ENCODE data around the gene ABHD16B. TPM values are rescaled to one million over a fixed set of nuclear protein-coding genes. Genes with fewer than 3 reads are reported as not detected.

ABHD16B gene
- total RNA-seq, 4 donors from 2014 or later = not detected

- peak overlapping the region in 1 of 4 donors; percentile 10 for H3K4me3 ChIP-seq
- TF ChIP-seq CTCF (IDR thresholded peaks at IDR 0.05) (no peak), POLR2A (IDR thresholded peaks at IDR 0.05) (no peak)
- no peaks in the 10 kb centered on the region for H3K9me3 ChIP-seq
- H3K27ac ChIP-seq = peak overlapping the region in 3 of 4 donors; percentile 71 to 96 (median 85)
- no peaks in the 10 kb centered on the region for H3K27me3 ChIP-seq
- H3K36me3 ChIP-seq = peaks cover 0 to 58% (median 0%) of the 10 kb centered on the region in 3 donors
- H3K4me1 ChIP-seq = peaks cover 0 to 48% (median 5%) of the 10 kb centered on the region in 4 donors
- DNase-seq = no peak
Observed at GRCh38 chr20:63890201-63890576, 28.9 kb downstream of the ABHD16B start.

GRCh38 chr20:63890616-63891015, 29.3 kb downstream of the ABHD16B start:
- H3K36me3 ChIP-seq = peaks cover 0 to 53% (median 0%) of the 10 kb centered on the region in 3 donors
- no peak for DNase-seq

GRCh38 chr20:63891061-63892002, 30.0 kb downstream of the ABHD16B start:
- Histone ChIP-seq H3K9me3 (no peaks in the 10 kb centered on the region), H3K27ac (peak overlapping the region in 3 of 4 donors; percentile 71 to 96 (median 85)), H3K4me1 (peaks cover 2 to 44% (median 6%) of the 10 kb centered on the region in 4 donors), H3K4me3 (peak overlapping the region in 1 of 4 donors; percentile 10), H3K27me3 (no peaks in the 10 kb centered on the region), H3K36me3 (peaks cover 0 to 46% (median 0%) of the 10 kb centered on the region in 3 donors)
- DNase-seq = peak in 2 of 3 donors; percentile 83 to 85
- TF ChIP-seq CTCF (IDR thresholded peaks at IDR 0.05) (peak in 3 of 6 experiments; percentile 36 to 52 (median 42)), POLR2A (IDR thresholded peaks at IDR 0.05) (peak; percentile 44 to 47)

More at GRCh38 chr20:63890616-63891015, 29.3 kb downstream of the ABHD16B start:
- peak overlapping the region in 3 of 4 donors; percentile 71 to 96 (median 85) for H3K27ac ChIP-seq
- peak overlapping the region in 1 of 4 donors; percentile 10 for H3K4me3 ChIP-seq
- peaks cover 0 to 45% (median 5%) of the 10 kb centered on the region in 4 donors for H3K4me1 ChIP-seq
- TF ChIP-seq CTCF (IDR thresholded peaks at IDR 0.05) (no peak), POLR2A (IDR thresholded peaks at IDR 0.05) (no peak)
- no peaks in the 10 kb centered on the region for H3K9me3 ChIP-seq
- no peaks in the 10 kb centered on the region for H3K27me3 ChIP-seq

- Histone ChIP-seq H3K9me3 (no peaks in the 10 kb centered on the region), H3K4me1 (peaks cover 10 to 55% (median 11%) of the 10 kb centered on the region in 4 donors), H3K27ac (peak overlapping the region in 2 of 4 donors; percentile 85 to 96), H3K36me3 (peaks cover 0 to 36% (median 0%) of the 10 kb centered on the region in 3 donors), H3K4me3 (no peak overlapping the region), H3K27me3 (no peaks in the 10 kb centered on the region)
- no peak for TF ChIP-seq POLR2A (IDR thresholded peaks at IDR 0.05)
- no peak for TF ChIP-seq CTCF (IDR thresholded peaks at IDR 0.05)
- DNase-seq = no peak
Observed at GRCh38 chr20:63892402-63892801, 31.1 kb downstream of the ABHD16B start.

GRCh38 chr20:63893999-63894357, 32.7 kb downstream of the ABHD16B start:
- Histone ChIP-seq H3K27me3 (no peaks in the 10 kb centered on the region), H3K4me1 (peaks cover 5 to 64% (median 12%) of the 10 kb centered on the region in 4 donors), H3K27ac (peak overlapping the region in 3 of 4 donors; percentile 81 to 94 (median 86)), H3K4me3 (peak overlapping the region; percentile 58 to 87 (median 64)), H3K36me3 (peaks cover 0 to 27% (median 0%) of the 10 kb centered on the region in 3 donors), H3K9me3 (no peaks in the 10 kb centered on the region)
- no peak for DNase-seq
- TF ChIP-seq CTCF (IDR thresholded peaks at IDR 0.05) = no peak
- no peak for TF ChIP-seq POLR2A (IDR thresholded peaks at IDR 0.05)

All from Peyer's patch (tissue), 4 donors.